Esophagus squamous epithelium (tissue), 4 donors: ENCODE data around the gene IYD.

Source experiments
- CTCF ChIP-seq, 6 experiments: fragments of 450-650 bp in 4 of 6; fragments of 200-600 bp in 2 of 6; sonication (generic) in 2 of 6; IDR thresholded peaks; one replicate each; pipeline ENCODE4 v1.5.1; 2016 to 2019; ENCODE audit warnings: antibody characterized with exemption in 6 of 6, mild to moderate bottlenecking in 4 of 6, moderate library complexity in 4 of 6
- POLR2A ChIP-seq, 4 donors: fragments of 450-650 bp; IDR thresholded peaks; one replicate each; pipeline ENCODE4 v1.6.1; 2017; ENCODE audit warnings: antibody characterized with exemption in 4 of 4, mild to moderate bottlenecking in 4 of 4, moderate library complexity in 3 of 4

GRCh38 chr6:150353445-150353844, 15.4 kb upstream of the IYD start:
- no peak for TF ChIP-seq POLR2A (IDR thresholded peaks at IDR 0.05)
- no peak for TF ChIP-seq CTCF (IDR thresholded peaks at IDR 0.05)
